HEK293T (cell line): ENCODE results near the gene HERC3.

ENCODE experiments used
- CTCF ChIA-PET: fragments of 350-600 bp; formaldehyde crosslinking; extraction: SDS; loops from one replicate; lab custom pipeline; 2021; ENCODE audit warnings: antibody characterized with exemption, inconsistent platforms; lab: Yijun Ruan, JAX
- POLR2A ChIA-PET: fragments of 350-600 bp; formaldehyde crosslinking; extraction: SDS; loops from one replicate; lab custom pipeline; 2020; ENCODE audit warnings: antibody characterized with exemption, inconsistent platforms; lab: Yijun Ruan, JAX
- DNase-seq: peaks from one replicate; pipeline ENCODE4 v3.0.0; 2012; ENCODE audit warnings: mixed read lengths; ENCODE audit errors: extremely low spot score
- ARNT ChIP-seq: fragments of 450-650 bp; IDR thresholded peaks from 2 replicates; pipeline ENCODE4 v1.6.1; 2017; ENCODE audit warnings: mild to moderate bottlenecking
- BHLHE40 ChIP-seq: fragments of 450-650 bp; IDR thresholded peaks from 2 replicates; pipeline ENCODE4 v1.6.1; 2016; ENCODE audit warnings: mild to moderate bottlenecking, moderate library complexity, borderline replicate concordance
- CTBP1 ChIP-seq: fragments of 450-650 bp; IDR thresholded peaks from 2 replicates; pipeline ENCODE4 v1.6.1; 2016; ENCODE audit warnings: borderline replicate concordance
- ELF4 ChIP-seq: fragments of 450-650 bp; IDR thresholded peaks from 2 replicates; pipeline ENCODE4 v1.6.1; 2017; ENCODE audit warnings: antibody characterized with exemption
- FOXA1 ChIP-seq: fragments of 450-650 bp; IDR thresholded peaks from 2 replicates; pipeline ENCODE4 v1.6.1; 2016; ENCODE audit warnings: mild to moderate bottlenecking
- FOXK2 ChIP-seq: fragments of 450-650 bp; IDR thresholded peaks from 2 replicates; pipeline ENCODE4 v1.6.1; 2016; ENCODE audit warnings: mild to moderate bottlenecking
- FOXM1 ChIP-seq: fragments of 450-650 bp; IDR thresholded peaks from 2 replicates; pipeline ENCODE4 v1.6.1; 2017; ENCODE audit warnings: mild to moderate bottlenecking, borderline replicate concordance
- HDGF ChIP-seq: fragments of 450-650 bp; IDR thresholded peaks from 2 replicates; pipeline ENCODE4 v1.6.1; 2017; ENCODE audit warnings: antibody characterized with exemption, borderline replicate concordance
- L3MBTL2 ChIP-seq: fragments of 450-650 bp; conservative IDR thresholded peaks from 2 replicates; pipeline ENCODE4 v1.6.1; 2016; ENCODE audit warnings: mild to moderate bottlenecking
- LEF1 ChIP-seq: fragments of 450-650 bp; IDR thresholded peaks from 2 replicates; pipeline ENCODE4 v1.6.1; 2017; ENCODE audit warnings: mild to moderate bottlenecking, borderline replicate concordance
- NFRKB ChIP-seq: fragments of 450-650 bp; IDR thresholded peaks from 2 replicates; pipeline ENCODE4 v1.6.1; 2016; ENCODE audit warnings: mild to moderate bottlenecking, moderate library complexity
- PKNOX1 ChIP-seq: fragments of 450-650 bp; IDR thresholded peaks from 2 replicates; pipeline ENCODE4 v1.6.1; 2016
- SP1 ChIP-seq: fragments of 450-650 bp; IDR thresholded peaks from 2 replicates; pipeline ENCODE4 v1.6.1; 2017
- SUZ12 ChIP-seq: fragments of 450-650 bp; IDR thresholded peaks from 2 replicates; pipeline ENCODE4 v1.6.1; 2016; ENCODE audit warnings: mild to moderate bottlenecking
- TARDBP ChIP-seq: fragments of 450-650 bp; IDR thresholded peaks from 2 replicates; pipeline ENCODE4 v1.6.1; 2016
- ZNF384 ChIP-seq: fragments of 450-650 bp; IDR thresholded peaks from 2 replicates; pipeline ENCODE4 v1.6.1; 2016

Gene HERC3

GRCh38 chr4:88734403-88734949 lies 142.2 kb downstream of the HERC3 start:
- no peak for DNase-seq
- ChIA-PET CTCF (no interaction called here), POLR2A (no interaction called here)
- no peak for TF ChIP-seq ZNF384
- no peak for TF ChIP-seq LEF1
- no peak for TF ChIP-seq ARNT
- no peak for TF ChIP-seq TARDBP
- no peak for TF ChIP-seq ELF4
- TF ChIP-seq HDGF: no peak
- no peak for TF ChIP-seq SP1
- TF ChIP-seq L3MBTL2: no peak
- TF ChIP-seq PKNOX1: no peak
- no peak for TF ChIP-seq BHLHE40
- TF ChIP-seq NFRKB: no peak

GRCh38 chr4:88735564-88735963 lies 143.3 kb downstream of the HERC3 start:
- no peak for DNase-seq
- ChIA-PET POLR2A (no interaction called here), CTCF (no interaction called here)
- TF ChIP-seq BHLHE40: no peak
- no peak for TF ChIP-seq CTBP1
- TF ChIP-seq TARDBP: no peak
- TF ChIP-seq SP1: no peak
- no peak for TF ChIP-seq L3MBTL2
- no peak for TF ChIP-seq ARNT
- no peak for TF ChIP-seq SUZ12
- TF ChIP-seq FOXK2: no peak
- no peak for TF ChIP-seq FOXA1
- no peak for TF ChIP-seq FOXM1
- TF ChIP-seq ELF4: no peak
- TF ChIP-seq LEF1: no peak
- TF ChIP-seq NFRKB: no peak
- TF ChIP-seq ZNF384: no peak

- CTCF ChIA-PET: no interaction called here
- no peak for DNase-seq
- POLR2A ChIA-PET: no interaction called here
- no peak for TF ChIP-seq HDGF
- TF ChIP-seq CTBP1: no peak
- TF ChIP-seq SUZ12: no peak
- no peak for TF ChIP-seq L3MBTL2
- TF ChIP-seq SP1: no peak
- no peak for TF ChIP-seq PKNOX1
- no peak for TF ChIP-seq NFRKB
- no peak for TF ChIP-seq ZNF384
- TF ChIP-seq ARNT: no peak
- no peak for TF ChIP-seq TARDBP
- TF ChIP-seq ELF4: no peak
- TF ChIP-seq FOXA1: no peak
- TF ChIP-seq FOXK2: no peak
- no peak for TF ChIP-seq BHLHE40
- TF ChIP-seq FOXM1: no peak
- no peak for TF ChIP-seq LEF1
These were observed 144.0 kb downstream of the HERC3 start for GRCh38 chr4:88736264-88736663.

DNA sequence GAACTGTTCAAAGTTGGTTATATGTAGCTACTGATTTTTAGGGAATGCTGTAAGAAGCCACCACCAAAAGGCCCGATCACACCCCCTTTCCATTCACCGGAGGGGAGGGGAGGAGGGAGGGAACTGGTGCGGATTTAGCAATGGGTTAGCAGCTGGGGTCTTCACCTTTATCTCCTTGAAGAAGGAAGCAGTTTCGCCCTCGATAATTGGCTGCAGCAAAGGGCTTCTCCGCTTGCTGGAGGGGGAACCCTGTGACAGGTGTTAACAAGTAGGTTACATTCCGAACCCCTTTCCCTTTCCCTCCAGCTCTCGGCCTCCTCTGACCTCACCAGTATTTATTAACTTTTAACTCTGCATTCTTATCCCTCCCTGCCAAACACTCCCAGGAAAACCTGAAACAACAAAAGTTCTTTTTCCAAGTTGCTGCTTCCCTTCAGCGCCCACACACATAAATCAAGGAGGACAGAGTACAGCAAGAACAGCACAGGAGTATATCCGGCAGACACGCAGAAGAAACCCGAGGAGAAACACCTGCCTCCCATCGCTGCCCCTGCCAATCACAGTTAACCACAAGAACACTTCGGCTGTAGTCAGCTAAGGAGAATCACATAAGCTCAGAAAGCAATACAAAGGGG lies 145.1 kb downstream of the HERC3 start:
- TF ChIP-seq PKNOX1 (peak; percentile 43; the same call in 1 of the 2 replicates), ELF4 (no peak), FOXM1 (no peak)
- no peak for DNase-seq
- ChIA-PET CTCF (no interaction called here), POLR2A (no interaction called here)

GRCh38 chr4:88738180-88738579 lies 145.9 kb downstream of the HERC3 start:
- no peak for DNase-seq
- CTCF ChIA-PET: no interaction called here
- POLR2A ChIA-PET: no interaction called here
- TF ChIP-seq FOXM1: no peak

DNA sequence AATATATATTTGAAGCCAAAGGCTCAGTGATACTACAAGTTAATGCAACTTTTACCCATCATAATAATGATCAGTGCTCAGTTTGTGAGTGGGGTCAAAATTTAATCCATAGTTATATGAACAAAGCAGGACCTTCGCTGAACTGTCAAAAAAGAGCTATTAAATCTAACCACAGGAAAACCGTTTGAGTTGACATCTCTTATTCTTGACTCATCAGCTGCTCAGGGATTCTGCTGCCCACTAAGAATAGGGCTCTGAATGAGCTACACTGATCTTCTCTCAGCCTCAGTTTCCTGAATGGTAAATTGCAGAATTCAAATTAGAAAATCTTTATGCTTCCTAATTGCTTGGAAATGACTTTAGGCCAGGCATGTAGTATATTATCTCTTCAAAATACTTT lies 150.3 kb downstream of the HERC3 start:
- TF ChIP-seq SP1 (no peak), HDGF (no peak), FOXK2 (no peak), FOXA1 (no peak), L3MBTL2 (no peak), ARNT (no peak), TARDBP (no peak), CTBP1 (no peak), FOXM1 (no peak), ZNF384 (no peak), ELF4 (no peak), PKNOX1 (no peak)
- CTCF ChIA-PET: no interaction called here
- DNase-seq: no peak
- POLR2A ChIA-PET: no interaction called here
